ENCODE measurements around the gene KCNMB4. TPM values are rescaled to one million over a fixed set of nuclear protein-coding genes. Genes with fewer than 3 reads are reported as not detected.

The KCNMB4 gene
- polyA plus RNA-seq, 4 donors = 0.22 to 2.8 (median 1.3) TPM

DNA sequence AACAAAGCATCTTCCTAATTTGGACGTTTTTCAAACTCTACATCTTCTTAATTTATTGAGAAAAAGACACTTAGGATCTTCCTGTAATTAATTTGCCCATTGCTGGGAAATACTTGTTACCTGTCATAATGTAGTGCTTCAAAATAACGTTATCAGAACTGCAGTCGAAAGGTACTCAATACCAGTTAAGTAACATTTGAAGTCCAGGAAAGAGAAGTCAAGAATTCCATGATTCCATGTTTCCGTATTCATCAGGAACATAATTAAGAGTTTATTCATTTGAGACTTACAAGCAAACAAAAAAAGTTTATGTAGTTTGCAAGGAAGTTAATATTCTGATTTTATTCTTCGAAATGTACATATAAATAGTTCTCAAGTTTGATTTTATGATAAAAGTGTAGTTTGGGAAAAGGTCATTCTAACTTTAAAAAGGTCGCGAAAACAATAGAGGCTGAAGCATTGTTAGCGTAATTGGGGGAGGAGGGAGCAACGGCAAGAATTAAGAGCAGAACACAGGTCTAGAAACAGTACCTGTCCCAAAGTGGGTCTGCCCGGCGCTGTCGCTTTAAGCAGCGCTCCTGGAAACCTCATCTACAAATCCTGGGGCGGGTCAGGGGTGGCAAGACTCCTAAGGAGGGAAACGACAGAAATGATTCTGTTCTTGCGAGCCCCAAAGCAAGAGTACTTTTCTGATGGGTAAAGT lies 1.2 kb upstream of the KCNMB4 start:
- Histone ChIP-seq H3K9me3 (ENCODE audit: control insufficient read depth in 2 of 2, insufficient read depth in 1 of 2, low read depth in 1 of 2, low read length in 1 of 2) (peaks cover 0 to 3% of the 10 kb centered on the region in 2 donors), H3K4me1 (ENCODE audit: control insufficient read depth in 3 of 3, insufficient read depth in 2 of 3, low read depth in 1 of 3, low read length in 2 of 3) (peaks cover 0 to 12% (median 3%) of the 10 kb centered on the region in 3 donors), H3K27ac (ENCODE audit: low read depth in 1 of 3, low read length in 2 of 3) (no peak overlapping the region), H3K36me3 (ENCODE audit: control insufficient read depth in 3 of 3, insufficient read depth in 2 of 3, low read depth in 1 of 3, low read length in 3 of 3) (no peaks in the 10 kb centered on the region), H3K4me3 (ENCODE audit: low read depth in 1 of 3, low read length in 3 of 3) (peak overlapping the region in 1 of 3 donors; percentile 79), H3K27me3 (ENCODE audit: control insufficient read depth in 3 of 3, insufficient read depth in 3 of 3, low read length in 3 of 3) (peaks cover 3 to 26% (median 5%) of the 10 kb centered on the region in 3 donors)
- DNase-seq (no peak), FAIRE-seq (no peak)
- 13 to 23% (median 15%) methylated on average over 16 of the region's 16 CpGs for WGBS, 3 donors

DNA sequence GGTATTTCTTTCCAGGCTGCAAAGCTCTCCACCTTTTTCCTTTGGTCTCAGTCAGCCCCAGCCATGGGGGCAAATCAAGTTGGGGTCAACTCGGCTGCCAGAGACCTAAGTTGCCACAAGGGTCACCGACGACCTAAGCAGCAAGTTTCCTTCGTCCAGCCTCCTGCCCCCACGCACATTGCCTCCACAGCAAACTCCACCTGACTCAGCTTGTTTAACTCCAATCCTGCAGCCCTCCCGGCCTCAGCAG lies 767 bp upstream of the KCNMB4 start:
- H3K27ac ChIP-seq (ENCODE audit: low read depth in 1 of 3, low read length in 2 of 3) = no peak overlapping the region
- peaks cover 0 to 12% (median 3%) of the 10 kb centered on the region in 3 donors for H3K4me1 ChIP-seq (ENCODE audit: control insufficient read depth in 3 of 3, insufficient read depth in 2 of 3, low read depth in 1 of 3, low read length in 2 of 3)
- no peak for DNase-seq
- no peak for FAIRE-seq
- H3K9me3 ChIP-seq (ENCODE audit: control insufficient read depth in 2 of 2, insufficient read depth in 1 of 2, low read depth in 1 of 2, low read length in 1 of 2) = peaks cover 0 to 3% of the 10 kb centered on the region in 2 donors
- peaks cover 3 to 26% (median 5%) of the 10 kb centered on the region in 3 donors for H3K27me3 ChIP-seq (ENCODE audit: control insufficient read depth in 3 of 3, insufficient read depth in 3 of 3, low read length in 3 of 3)
- H3K4me3 ChIP-seq (ENCODE audit: low read depth in 1 of 3, low read length in 3 of 3) = peak overlapping the region; percentile 37 to 79 (median 51)
- WGBS, 3 donors = 0% methylated on average over 6 of the region's 6 CpGs
- no peaks in the 10 kb centered on the region for H3K36me3 ChIP-seq (ENCODE audit: control insufficient read depth in 3 of 3, insufficient read depth in 2 of 3, low read depth in 1 of 3, low read length in 3 of 3)

DNA sequence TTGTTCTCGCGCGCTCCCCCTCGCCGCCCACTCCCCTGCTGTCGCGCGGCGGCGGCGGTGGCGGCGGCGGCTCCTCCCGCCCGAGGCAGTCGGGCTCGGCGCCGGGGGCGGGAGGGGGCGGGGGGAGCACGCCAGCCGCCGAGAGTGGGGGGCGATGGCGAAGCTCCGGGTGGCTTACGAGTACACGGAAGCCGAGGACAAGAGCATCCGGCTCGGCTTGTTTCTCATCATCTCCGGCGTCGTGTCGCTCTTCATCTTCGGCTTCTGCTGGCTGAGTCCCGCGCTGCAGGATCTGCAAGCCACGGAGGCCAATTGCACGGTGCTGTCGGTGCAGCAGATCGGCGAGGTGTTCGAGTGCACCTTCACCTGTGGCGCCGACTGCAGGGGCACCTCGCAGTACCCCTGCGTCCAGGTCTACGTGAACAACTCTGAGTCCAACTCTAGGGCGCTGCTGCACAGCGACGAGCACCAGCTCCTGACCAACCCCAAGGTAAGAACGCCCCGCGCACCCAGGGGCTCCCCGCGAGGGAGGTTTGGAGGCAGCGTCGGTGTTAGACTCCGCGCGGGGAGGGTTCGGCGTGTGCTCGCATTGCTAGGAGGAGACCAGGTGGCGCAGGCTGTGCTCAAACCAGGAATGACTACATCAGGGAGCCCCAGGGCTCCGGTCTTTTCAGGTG lies 629 bp downstream of the KCNMB4 start:
- peaks cover 0 to 12% (median 3%) of the 10 kb centered on the region in 3 donors for H3K4me1 ChIP-seq (ENCODE audit: control insufficient read depth in 3 of 3, insufficient read depth in 2 of 3, low read depth in 1 of 3, low read length in 2 of 3)
- FAIRE-seq (no peak), DNase-seq (peak; percentile 31 to 63)
- peaks cover 0 to 3% of the 10 kb centered on the region in 2 donors for H3K9me3 ChIP-seq (ENCODE audit: control insufficient read depth in 2 of 2, insufficient read depth in 1 of 2, low read depth in 1 of 2, low read length in 1 of 2)
- peaks cover 3 to 26% (median 5%) of the 10 kb centered on the region in 3 donors for H3K27me3 ChIP-seq (ENCODE audit: control insufficient read depth in 3 of 3, insufficient read depth in 3 of 3, low read length in 3 of 3)
- peak overlapping the region; percentile 37 to 79 (median 59) for H3K4me3 ChIP-seq (ENCODE audit: low read depth in 1 of 3, low read length in 3 of 3)
- no peaks in the 10 kb centered on the region for H3K36me3 ChIP-seq (ENCODE audit: control insufficient read depth in 3 of 3, insufficient read depth in 2 of 3, low read depth in 1 of 3, low read length in 3 of 3)
- H3K27ac ChIP-seq (ENCODE audit: low read depth in 1 of 3, low read length in 2 of 3) = peak overlapping the region in 1 of 3 donors; percentile 8
- WGBS, 3 donors = 1% methylated on average over 61 to 69 of the region's 69 CpGs

DNA sequence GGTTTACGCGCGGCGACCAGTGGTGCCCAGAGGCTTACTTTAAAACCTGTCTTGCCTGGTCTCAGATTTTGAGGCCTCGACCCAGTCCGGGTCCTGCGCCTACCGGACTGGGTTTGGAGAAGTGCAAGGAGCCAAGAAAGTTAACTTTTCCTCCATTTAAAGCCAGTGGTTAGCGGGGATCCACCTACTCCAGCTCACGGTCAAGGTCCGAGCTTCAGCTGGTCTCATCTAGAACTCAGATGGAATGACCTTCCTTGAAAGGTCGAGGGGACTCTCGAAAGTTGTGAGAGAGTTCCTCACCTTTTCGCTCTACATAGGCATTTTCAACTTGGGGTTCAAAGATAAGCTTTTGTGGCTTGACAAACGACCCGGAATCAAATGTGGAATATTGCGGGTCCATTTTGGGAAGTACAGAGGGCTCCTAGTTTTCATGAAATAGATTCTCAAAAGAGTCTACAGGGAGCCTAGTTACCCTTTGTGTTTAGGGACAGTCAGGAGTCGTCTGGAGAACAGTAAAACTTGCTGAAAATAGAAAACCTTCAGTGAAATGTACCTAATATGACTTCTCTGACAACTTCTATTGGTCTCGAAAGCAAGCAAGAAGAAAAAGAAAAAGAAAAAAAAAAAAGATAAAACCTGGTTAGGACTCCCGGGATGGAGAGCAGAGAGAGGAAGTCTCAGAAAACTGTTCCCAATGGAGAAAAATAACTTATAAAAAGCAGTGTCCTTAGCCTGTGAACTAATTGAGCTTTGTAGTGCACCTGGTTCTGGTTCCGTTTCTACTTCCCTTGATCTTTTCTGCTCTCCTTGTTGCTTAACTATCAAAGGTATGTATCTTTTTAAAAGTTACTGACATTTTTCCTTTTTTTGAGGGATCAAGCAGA lies 1.4 kb downstream of the KCNMB4 start:
- DNase-seq = peak; percentile 25 to 59
- no peaks in the 10 kb centered on the region for H3K36me3 ChIP-seq (ENCODE audit: control insufficient read depth in 3 of 3, insufficient read depth in 2 of 3, low read depth in 1 of 3, low read length in 3 of 3)
- H3K9me3 ChIP-seq (ENCODE audit: control insufficient read depth in 2 of 2, insufficient read depth in 1 of 2, low read depth in 1 of 2, low read length in 1 of 2) = no peaks in the 10 kb centered on the region
- FAIRE-seq = no peak
- peaks cover 3 to 26% (median 5%) of the 10 kb centered on the region in 3 donors for H3K27me3 ChIP-seq (ENCODE audit: control insufficient read depth in 3 of 3, insufficient read depth in 3 of 3, low read length in 3 of 3)
- peaks cover 0 to 12% (median 3%) of the 10 kb centered on the region in 3 donors for H3K4me1 ChIP-seq (ENCODE audit: control insufficient read depth in 3 of 3, insufficient read depth in 2 of 3, low read depth in 1 of 3, low read length in 2 of 3)
- H3K27ac ChIP-seq (ENCODE audit: low read depth in 1 of 3, low read length in 2 of 3) = peak overlapping the region in 1 of 3 donors; percentile 32
- H3K4me3 ChIP-seq (ENCODE audit: low read depth in 1 of 3, low read length in 3 of 3) = peak overlapping the region; percentile 37 to 79 (median 59)
- 9 to 13% (median 10%) methylated on average over 21 of the region's 21 CpGs for WGBS, 3 donors

DNA sequence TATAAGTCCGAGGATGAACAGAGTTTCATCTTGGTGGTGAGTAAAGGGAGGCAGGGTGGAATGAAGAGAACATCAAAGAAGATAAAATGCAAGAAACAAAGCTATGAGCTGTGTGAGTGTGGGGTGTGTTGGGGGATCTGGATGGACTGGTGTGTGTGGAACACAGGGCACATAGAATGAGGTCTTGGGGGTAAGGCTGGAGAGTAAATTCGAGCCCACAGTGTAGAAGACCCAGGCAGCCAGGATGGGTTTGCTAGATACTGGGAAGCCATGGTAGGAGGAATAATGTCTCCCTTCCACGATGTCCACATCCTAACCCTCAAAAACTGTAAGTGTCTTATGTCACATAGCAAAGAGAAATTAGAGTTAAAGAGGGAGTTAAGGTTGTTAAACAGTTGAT lies 6.8 kb downstream of the KCNMB4 start:
- no peaks in the 10 kb centered on the region for H3K36me3 ChIP-seq (ENCODE audit: control insufficient read depth in 3 of 3, insufficient read depth in 2 of 3, low read depth in 1 of 3, low read length in 3 of 3)
- no peaks in the 10 kb centered on the region for H3K4me1 ChIP-seq (ENCODE audit: control insufficient read depth in 3 of 3, insufficient read depth in 2 of 3, low read depth in 1 of 3, low read length in 2 of 3)
- WGBS, 3 donors = 84 to 94% (median 92%) methylated on average over 3 of the region's 3 CpGs
- H3K4me3 ChIP-seq (ENCODE audit: low read depth in 1 of 3, low read length in 3 of 3) = no peak overlapping the region
- no peak overlapping the region for H3K27ac ChIP-seq (ENCODE audit: low read depth in 1 of 3, low read length in 2 of 3)
- DNase-seq = no peak
- H3K9me3 ChIP-seq (ENCODE audit: control insufficient read depth in 2 of 2, insufficient read depth in 1 of 2, low read depth in 1 of 2, low read length in 1 of 2) = no peaks in the 10 kb centered on the region
- H3K27me3 ChIP-seq (ENCODE audit: control insufficient read depth in 3 of 3, insufficient read depth in 3 of 3, low read length in 3 of 3) = peaks cover 0 to 2% (median under 1%) of the 10 kb centered on the region in 3 donors
- FAIRE-seq = no peak

DNA sequence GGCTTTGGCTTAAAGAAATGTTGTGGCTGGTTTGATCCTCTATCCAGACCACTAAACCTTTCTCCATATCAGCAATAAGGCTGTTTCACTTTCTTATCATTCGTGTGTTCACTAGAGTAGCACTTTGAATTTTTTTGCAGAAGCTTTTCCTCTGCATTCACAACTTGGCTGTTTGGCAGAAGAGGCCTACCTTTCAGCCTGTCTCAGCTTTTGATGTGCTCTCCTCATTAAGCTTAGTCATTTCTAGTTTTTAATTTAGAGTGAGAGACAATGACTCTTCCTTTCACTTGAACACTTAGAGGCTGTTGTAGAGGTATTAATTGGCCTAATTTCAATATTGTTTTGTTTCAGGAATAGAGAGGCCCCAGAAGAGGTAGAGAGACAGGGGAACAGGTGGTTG lies 13.8 kb downstream of the KCNMB4 start:
- Histone ChIP-seq H3K36me3 (ENCODE audit: control insufficient read depth in 3 of 3, insufficient read depth in 2 of 3, low read depth in 1 of 3, low read length in 3 of 3) (no peaks in the 10 kb centered on the region), H3K9me3 (ENCODE audit: control insufficient read depth in 2 of 2, insufficient read depth in 1 of 2, low read depth in 1 of 2, low read length in 1 of 2) (peaks cover 0 to 11% of the 10 kb centered on the region in 2 donors), H3K27me3 (ENCODE audit: control insufficient read depth in 3 of 3, insufficient read depth in 3 of 3, low read length in 3 of 3) (no peaks in the 10 kb centered on the region), H3K4me1 (ENCODE audit: control insufficient read depth in 3 of 3, insufficient read depth in 2 of 3, low read depth in 1 of 3, low read length in 2 of 3) (no peaks in the 10 kb centered on the region), H3K4me3 (ENCODE audit: low read depth in 1 of 3, low read length in 3 of 3) (no peak overlapping the region), H3K27ac (ENCODE audit: low read depth in 1 of 3, low read length in 2 of 3) (no peak overlapping the region)
- WGBS, 3 donors = 26 to 59% (median 35%) methylated on average over 1 of the region's 1 CpG
- DNase-seq (no peak), FAIRE-seq (no peak)

DNA sequence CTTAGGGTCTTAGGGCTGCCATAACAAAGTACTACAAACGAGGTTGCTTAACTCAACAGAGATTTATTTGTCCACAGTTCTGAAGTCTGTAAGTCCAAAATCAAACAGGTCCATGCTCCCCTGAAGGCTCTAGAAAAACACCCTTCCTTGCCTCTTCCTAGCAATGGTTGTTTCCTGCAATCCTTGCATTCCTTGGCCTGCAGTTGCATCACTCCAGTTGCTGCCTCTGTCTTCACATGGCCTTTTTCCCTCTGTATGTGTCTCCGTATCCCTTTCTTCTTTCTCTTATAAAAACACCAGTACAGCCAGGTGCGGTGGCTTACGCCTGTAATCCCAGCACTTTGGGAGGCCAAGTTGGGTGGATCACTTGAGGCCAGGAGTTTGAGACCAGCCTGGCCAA lies 17.4 kb downstream of the KCNMB4 start:
- Histone ChIP-seq H3K36me3 (ENCODE audit: control insufficient read depth in 3 of 3, insufficient read depth in 2 of 3, low read depth in 1 of 3, low read length in 3 of 3) (no peaks in the 10 kb centered on the region), H3K4me3 (ENCODE audit: low read depth in 1 of 3, low read length in 3 of 3) (no peak overlapping the region), H3K4me1 (ENCODE audit: control insufficient read depth in 3 of 3, insufficient read depth in 2 of 3, low read depth in 1 of 3, low read length in 2 of 3) (no peaks in the 10 kb centered on the region), H3K27ac (ENCODE audit: low read depth in 1 of 3, low read length in 2 of 3) (no peak overlapping the region), H3K27me3 (ENCODE audit: control insufficient read depth in 3 of 3, insufficient read depth in 3 of 3, low read length in 3 of 3) (no peaks in the 10 kb centered on the region), H3K9me3 (ENCODE audit: control insufficient read depth in 2 of 2, insufficient read depth in 1 of 2, low read depth in 1 of 2, low read length in 1 of 2) (peaks cover 0 to 10% of the 10 kb centered on the region in 2 donors)
- FAIRE-seq (no peak), DNase-seq (no peak)
- WGBS, 3 donors = 93 to 96% (median 94%) methylated on average over 4 of the region's 4 CpGs

DNA sequence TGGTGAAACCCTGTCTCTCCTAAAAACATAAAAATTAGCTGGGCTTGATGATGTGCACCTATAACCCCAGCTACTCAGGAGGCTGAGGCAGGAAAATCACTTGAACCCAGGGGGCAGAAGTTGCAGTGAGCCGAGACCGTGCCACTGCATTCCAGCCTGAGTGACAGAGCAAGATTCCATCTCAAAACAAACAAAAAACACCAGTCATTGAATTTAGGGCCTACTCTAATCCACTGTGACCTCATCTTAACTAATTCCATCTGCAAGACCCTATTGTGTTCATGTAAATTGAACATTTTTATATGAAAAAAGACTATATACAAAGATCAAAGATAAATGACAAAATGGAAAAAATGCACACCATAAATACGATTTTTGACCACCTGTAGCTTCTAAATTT lies 17.8 kb downstream of the KCNMB4 start:
- Histone ChIP-seq H3K36me3 (ENCODE audit: control insufficient read depth in 3 of 3, insufficient read depth in 2 of 3, low read depth in 1 of 3, low read length in 3 of 3) (no peaks in the 10 kb centered on the region), H3K27me3 (ENCODE audit: control insufficient read depth in 3 of 3, insufficient read depth in 3 of 3, low read length in 3 of 3) (no peaks in the 10 kb centered on the region), H3K27ac (ENCODE audit: low read depth in 1 of 3, low read length in 2 of 3) (no peak overlapping the region), H3K9me3 (ENCODE audit: control insufficient read depth in 2 of 2, insufficient read depth in 1 of 2, low read depth in 1 of 2, low read length in 1 of 2) (peaks cover 0 to 6% of the 10 kb centered on the region in 2 donors), H3K4me1 (ENCODE audit: control insufficient read depth in 3 of 3, insufficient read depth in 2 of 3, low read depth in 1 of 3, low read length in 2 of 3) (no peaks in the 10 kb centered on the region), H3K4me3 (ENCODE audit: low read depth in 1 of 3, low read length in 3 of 3) (no peak overlapping the region)
- no peak for DNase-seq
- no peak for FAIRE-seq
- 84 to 91% (median 85%) methylated on average over 3 of the region's 3 CpGs for WGBS, 3 donors

Data from small intestine (tissue), 7 donors.